ENCODE results near the gene DRD2.

Gene DRD2

GRCh38 chr11:113396690-113397089 lies 78.5 kb downstream of the DRD2 start:
- Histone ChIP-seq H3K27me3 (replicated peaks; ENCODE audit: control insufficient read depth, insufficient read depth, low read length) (no peaks in the 10 kb centered on the region; the same call in 1 of the 2 replicates), H3K36me3 (ENCODE audit: control insufficient read depth, insufficient read depth, low read length) (no peaks in the 10 kb centered on the region), H3K4me3 (replicated peaks; ENCODE audit: low read depth, low read length) (no peak overlapping the region)
- TF ChIP-seq CTCF (IDR thresholded peaks at IDR 0.05; ENCODE audit: insufficient read depth, low read length, poor library complexity, severe bottlenecking), result no peak
- DNase-seq (ENCODE audit: extremely low read depth, insufficient read length), result no peak

- peaks cover 1% of the 10 kb centered on the region; the same call in 1 of the 2 replicates for H3K27me3 ChIP-seq (replicated peaks; ENCODE audit: control insufficient read depth, insufficient read depth, low read length)
- H3K4me3 ChIP-seq (replicated peaks; ENCODE audit: low read depth, low read length), result no peak overlapping the region
- no peak for DNase-seq (ENCODE audit: extremely low read depth, insufficient read length)
- no peak for TF ChIP-seq CTCF (IDR thresholded peaks at IDR 0.05; ENCODE audit: insufficient read depth, low read length, poor library complexity, severe bottlenecking)
- H3K36me3 ChIP-seq (ENCODE audit: control insufficient read depth, insufficient read depth, low read length), result no peaks in the 10 kb centered on the region
Measured at GRCh38 chr11:113395782-113396336, 79.3 kb downstream of the DRD2 start.

- TF ChIP-seq CTCF (IDR thresholded peaks at IDR 0.05; ENCODE audit: insufficient read depth, low read length, poor library complexity, severe bottlenecking), result no peak
- Histone ChIP-seq H3K4me3 (replicated peaks; ENCODE audit: low read depth, low read length) (no peak overlapping the region), H3K27me3 (replicated peaks; ENCODE audit: control insufficient read depth, insufficient read depth, low read length) (peaks cover 1% of the 10 kb centered on the region; the same call in 1 of the 2 replicates), H3K36me3 (ENCODE audit: control insufficient read depth, insufficient read depth, low read length) (no peaks in the 10 kb centered on the region)
- DNase-seq (ENCODE audit: extremely low read depth, insufficient read length), result no peak
Measured at GRCh38 chr11:113394919-113395318, 80.3 kb downstream of the DRD2 start.

- no peak for DNase-seq (ENCODE audit: extremely low read depth, insufficient read length)
- Histone ChIP-seq H3K27me3 (replicated peaks; ENCODE audit: control insufficient read depth, insufficient read depth, low read length) (peaks cover 1% of the 10 kb centered on the region; the same call in 1 of the 2 replicates), H3K36me3 (ENCODE audit: control insufficient read depth, insufficient read depth, low read length) (no peaks in the 10 kb centered on the region), H3K4me3 (replicated peaks; ENCODE audit: low read depth, low read length) (no peak overlapping the region)
- no peak for TF ChIP-seq CTCF (IDR thresholded peaks at IDR 0.05; ENCODE audit: insufficient read depth, low read length, poor library complexity, severe bottlenecking)
Measured at GRCh38 chr11:113393501-113393985, 81.7 kb downstream of the DRD2 start.

- Histone ChIP-seq H3K36me3 (ENCODE audit: control insufficient read depth, insufficient read depth, low read length) (no peaks in the 10 kb centered on the region), H3K4me3 (replicated peaks; ENCODE audit: low read depth, low read length) (no peak overlapping the region), H3K27me3 (replicated peaks; ENCODE audit: control insufficient read depth, insufficient read depth, low read length) (peaks cover 1% of the 10 kb centered on the region; the same call in 1 of the 2 replicates)
- DNase-seq (ENCODE audit: extremely low read depth, insufficient read length), result no peak
- no peak for TF ChIP-seq CTCF (IDR thresholded peaks at IDR 0.05; ENCODE audit: insufficient read depth, low read length, poor library complexity, severe bottlenecking)
Measured at GRCh38 chr11:113392236-113392921, 82.8 kb downstream of the DRD2 start.

All from GM06990 (cell line).